CD4-positive, alpha-beta T cell treated with Interferon gamma for 1 hour (primary cell): ENCODE measurements around the gene MYL4.
A peak's percentile ranks its signal among the peaks of the same experiment; 100 is the strongest.
"Not testable (repeated sequence)": the region's sequence is repeated elsewhere in the genome, so short reads cannot be mapped to it uniquely, and the experiment has no call there.

Experiments used
- DNase-seq: peaks from one replicate; pipeline ENCODE4 v3.0.0-alpha.2; 2020

The MYL4 gene

GRCh38 chr17:47208744-47209488 lies at the start of gene MYL4:
MYL4 (plus strand) TSS chr17:47209348; CDS start chr17:47209423, 75 bp downstream.
- DNase-seq: no peak

- no peak for DNase-seq
Observed at GRCh38 chr17:47162013-47162622, 47.0 kb upstream of the MYL4 start.

DNA sequence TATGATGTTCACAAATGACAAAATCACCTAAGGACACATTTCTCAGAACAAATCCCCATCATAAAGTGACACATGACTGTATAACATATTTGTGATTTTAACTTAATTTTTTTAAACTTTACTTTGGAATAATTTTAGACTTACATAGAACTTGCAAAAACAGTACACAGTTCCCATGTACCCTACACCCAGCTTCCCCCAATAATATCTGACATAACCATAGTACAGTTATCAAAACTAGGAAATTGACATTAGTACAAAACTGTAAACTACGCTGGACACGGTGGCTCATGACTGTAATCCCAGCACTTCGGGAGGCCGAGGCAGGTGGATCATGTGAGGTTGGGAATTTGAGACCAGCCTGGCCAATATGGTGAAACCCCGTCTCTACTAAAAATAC lies 44.9 kb upstream of the MYL4 start:
- no peak for DNase-seq

GRCh38 chr17:47165137-47165536 lies 44.0 kb upstream of the MYL4 start:
- no peak for DNase-seq

GRCh38 chr17:47166854-47167253 lies 42.3 kb upstream of the MYL4 start:
- DNase-seq: not testable (repeated sequence)

- DNase-seq: not testable (repeated sequence)
Observed at GRCh38 chr17:47168896-47169295, 40.3 kb upstream of the MYL4 start.

DNA sequence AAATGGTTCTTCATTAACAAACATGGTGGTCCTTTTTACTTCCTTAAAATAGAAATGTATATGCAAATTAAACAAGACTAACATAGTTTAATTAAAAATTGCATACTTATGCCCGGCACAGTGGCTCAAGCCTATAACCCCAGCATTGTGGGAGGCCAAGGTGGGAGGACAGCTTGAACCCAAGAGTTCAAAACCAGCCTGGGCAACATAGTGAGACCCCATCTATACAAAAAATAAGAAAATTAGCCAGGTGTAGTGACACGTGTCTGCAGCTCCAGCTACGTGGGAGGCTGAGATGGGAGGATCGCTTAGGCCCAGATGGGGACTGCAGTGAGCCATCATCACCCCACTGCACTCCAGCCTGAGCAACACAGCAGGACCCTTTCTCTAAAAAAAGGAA lies 38.4 kb upstream of the MYL4 start:
- DNase-seq: no peak

GRCh38 chr17:47172696-47173565 lies 36.2 kb upstream of the MYL4 start:
- no peak for DNase-seq

GRCh38 chr17:47174823-47175222 lies 34.3 kb upstream of the MYL4 start:
- DNase-seq: not testable (repeated sequence)

GRCh38 chr17:47176389-47176826 lies 32.7 kb upstream of the MYL4 start:
- DNase-seq: no peak

DNA sequence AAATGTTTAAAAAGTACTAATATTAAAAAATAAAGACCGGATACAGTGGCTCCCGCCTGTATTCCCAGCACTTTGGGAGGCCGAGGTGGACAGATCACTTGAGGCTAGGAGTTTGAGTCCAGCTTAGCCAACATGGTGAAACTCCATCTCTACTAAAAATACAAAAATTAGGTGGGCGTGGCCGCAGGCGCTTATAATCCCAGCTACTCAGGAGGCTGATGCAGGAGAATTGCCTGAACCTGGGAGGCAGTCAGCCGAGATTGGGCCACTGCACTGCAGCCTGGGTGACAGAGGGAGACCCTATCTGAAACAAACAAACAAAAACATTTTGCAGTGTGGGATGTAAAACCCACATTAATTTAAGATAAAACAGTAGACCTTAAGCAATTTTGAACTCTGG lies 31.9 kb upstream of the MYL4 start:
- DNase-seq: no peak

DNA sequence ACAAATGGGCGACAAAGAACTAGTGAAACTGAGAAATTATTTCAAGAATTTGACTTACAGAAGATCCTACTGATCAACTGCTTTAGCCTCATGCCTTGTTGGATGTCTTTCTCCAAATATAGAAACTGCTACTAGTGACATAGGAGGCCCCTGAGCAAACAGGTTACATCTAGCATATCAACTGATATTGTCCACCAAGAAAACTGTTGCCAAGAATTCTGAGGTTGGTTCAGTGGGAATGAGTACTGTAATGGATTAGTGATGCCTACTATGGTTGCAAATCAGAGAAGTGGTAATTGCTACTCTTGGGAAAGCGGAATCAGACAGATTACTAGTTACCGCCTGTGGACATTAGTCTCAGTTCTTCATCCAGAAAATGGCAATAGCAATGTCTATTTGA lies 30.0 kb upstream of the MYL4 start:
- DNase-seq: no peak

DNA sequence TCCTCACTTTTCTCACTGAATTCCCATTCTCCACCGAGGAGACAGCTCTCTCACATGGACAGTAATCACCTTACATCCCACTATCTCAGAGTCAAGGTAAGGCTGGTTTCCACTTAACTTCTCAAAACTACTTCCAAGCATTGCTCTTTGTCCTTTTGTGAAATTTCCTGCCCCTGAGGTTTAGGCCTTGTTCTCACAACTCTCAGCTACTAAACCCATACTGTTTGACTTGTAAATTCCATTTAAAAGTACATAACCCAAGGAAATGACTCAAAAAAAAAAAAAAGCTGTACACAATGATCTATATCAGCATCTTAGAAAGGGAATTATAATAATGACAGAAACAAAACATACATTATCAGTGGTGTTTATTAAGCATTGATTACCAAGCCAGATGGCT lies 28.8 kb upstream of the MYL4 start:
- no peak for DNase-seq

DNA sequence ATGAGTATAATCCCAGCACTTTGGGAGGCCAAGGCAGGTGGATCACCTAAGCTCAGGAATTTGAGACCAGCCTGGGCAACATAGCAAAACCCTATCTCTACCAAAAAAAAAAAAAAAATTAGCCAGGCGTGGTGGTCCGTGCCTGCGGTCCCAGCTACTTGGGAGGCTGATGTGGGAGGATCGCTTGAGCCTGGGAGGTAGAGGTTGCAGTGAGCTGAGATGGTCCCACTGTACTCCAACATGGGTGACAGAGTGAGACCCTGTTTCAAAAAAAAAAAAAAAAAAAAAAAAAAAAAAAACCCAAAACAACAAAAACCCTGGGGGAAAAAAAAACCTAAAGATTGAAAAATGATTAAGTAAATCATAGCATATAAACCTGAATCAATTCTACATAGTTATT lies 28.2 kb upstream of the MYL4 start:
- not testable (repeated sequence) for DNase-seq

DNA sequence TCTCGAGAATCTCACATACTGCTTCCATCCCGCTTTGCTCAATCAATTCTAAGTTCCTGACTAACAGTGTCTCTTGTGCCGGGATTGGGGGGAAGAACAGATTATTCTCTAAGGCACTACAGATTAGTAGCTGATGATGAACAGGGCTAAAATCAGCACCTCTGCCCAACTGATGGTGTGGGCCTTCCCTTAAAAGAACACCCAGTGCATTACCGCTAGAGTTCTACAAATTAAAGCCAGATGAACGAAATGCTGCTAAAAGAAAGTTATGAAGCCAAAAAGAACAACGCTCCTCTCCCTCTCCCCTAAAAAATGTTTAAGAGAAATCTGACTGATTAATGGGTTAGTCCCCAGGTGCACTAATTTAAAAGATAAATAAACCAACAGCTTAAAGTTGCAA lies 24.5 kb upstream of the MYL4 start:
- DNase-seq: no peak

GRCh38 chr17:47188271-47188875 lies 20.8 kb upstream of the MYL4 start:
- no peak for DNase-seq

GRCh38 chr17:47188876-47189731 lies 20.0 kb upstream of the MYL4 start, which contains the start of gene CDC27:
CDC27 (minus strand) TSS chr17:47189295; CDS start chr17:47189172, 123 bp downstream.
- DNase-seq: peak; percentile 97

DNA sequence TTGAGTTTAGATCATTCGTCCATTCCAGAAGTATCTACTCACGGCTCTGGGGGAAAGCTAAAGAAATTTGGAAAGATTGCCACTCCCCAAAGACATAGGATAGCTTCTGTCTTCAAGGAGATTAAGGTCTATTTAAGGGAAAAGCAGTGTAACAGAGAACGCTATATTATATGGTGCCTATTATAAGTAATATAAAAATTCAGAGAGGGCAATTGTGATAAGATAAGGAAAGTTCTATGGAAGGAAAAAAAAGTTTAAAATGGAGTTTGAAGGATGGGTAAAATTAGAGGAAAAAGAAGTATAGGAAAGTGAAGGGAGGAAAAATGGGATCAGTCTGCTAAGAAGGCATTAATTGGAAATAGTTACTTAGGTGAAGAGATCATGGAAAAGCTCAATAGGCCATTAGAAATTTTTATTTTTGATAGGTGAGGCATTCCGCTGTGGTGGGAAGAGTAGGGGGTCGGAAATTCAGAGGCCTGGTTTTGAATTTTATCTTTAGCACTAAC lies 19.4 kb upstream of the MYL4 start:
- no peak for DNase-seq

DNA sequence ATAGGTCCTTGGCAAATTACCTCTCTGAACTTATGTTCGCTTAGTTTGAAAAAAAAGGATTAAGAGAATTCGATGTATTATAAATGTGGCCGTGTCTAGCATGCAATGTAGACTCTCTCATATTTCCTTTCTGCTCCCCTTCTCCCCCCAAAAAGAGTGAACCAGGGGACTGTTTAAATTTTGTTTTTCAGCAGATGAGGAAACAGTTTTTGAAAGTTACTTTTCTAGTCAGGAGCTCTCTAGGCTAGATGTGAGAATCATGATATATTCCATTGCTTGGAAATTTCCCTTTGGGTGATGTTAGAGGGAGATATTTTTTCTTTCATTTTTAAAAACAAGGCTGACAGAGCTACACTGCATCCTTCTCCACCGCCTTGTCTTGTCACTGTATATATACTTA lies 18.9 kb upstream of the MYL4 start:
- DNase-seq: no peak

GRCh38 chr17:47190770-47191169 lies 18.4 kb upstream of the MYL4 start:
- no peak for DNase-seq

- DNase-seq: no peak
Observed at GRCh38 chr17:47192554-47192953, 16.6 kb upstream of the MYL4 start.
